Adrenal gland (tissue), 12 donors: ENCODE results near the gene TOMM40. TPM values are rescaled to one million over a fixed set of nuclear protein-coding genes. Genes with fewer than 3 reads are reported as not detected.
"Not testable (repeated sequence)": the region's sequence is repeated elsewhere in the genome, so short reads cannot be mapped to it uniquely, and the experiment has no call there.

Experiments used
- DNase-seq, 7 donors: peaks; one replicate each; pipeline ENCODE4 v3.0.0-alpha.2; 2019 to 2020
- H3K27ac ChIP-seq, 5 donors: fragments of 200-600 bp; sonication (generic) in 4 of 5; 1 replicate in 3 of 5; 2 replicates in 2 of 5; pipeline versions ENCODE4 v1.5.1 to v1.8.0; 2016 to 2020; ENCODE audit warnings: mild to moderate bottlenecking in 1 of 5
- H3K27me3 ChIP-seq: fragments of 200-600 bp; 2 replicates; pipeline ENCODE4 v1.8.0; 2021
- H3K36me3 ChIP-seq, 2 donors: fragments of 200-600 bp; replicated peaks in 1 of 2; 1 replicate in 1 of 2; 2 replicates in 1 of 2; pipeline versions ENCODE4 v1.5.1 to v1.8.0; 2018 to 2022
- H3K4me1 ChIP-seq, 2 donors: fragments of 200-600 bp; replicated peaks in 1 of 2; 1 replicate in 1 of 2; 2 replicates in 1 of 2; pipeline versions ENCODE4 v1.5.1 to v1.8.0; 2018 to 2021
- H3K4me3 ChIP-seq, 4 donors: fragments of 200-600 bp; sonication (generic) in 3 of 4; one replicate each; pipeline ENCODE4 v1.5.1; 2016 to 2018
- H3K9me3 ChIP-seq, 3 donors: fragments of 200-600 bp; sonication (generic) in 1 of 3; replicated peaks in 1 of 3; 1 replicate in 2 of 3; 2 replicates in 1 of 3; pipeline versions ENCODE4 v1.5.1 to v1.8.0; 2016 to 2021
- POLR2A ChIP-seq, 2 donors: fragments of 450-650 bp; IDR thresholded peaks; one replicate each; pipeline ENCODE4 v1.6.1; 2017; ENCODE audit warnings: antibody characterized with exemption in 2 of 2, mild to moderate bottlenecking in 2 of 2, moderate library complexity in 1 of 2
- WGBS, 4 donors: extraction: QIAGEN DNeasy Blood & Tissue Kit in 2 of 4; methylation state at CpG; one replicate each; pipeline versions ENCODE4 v1.1.5 to v1.1.7; 2013 to 2017; 5-methylcytosine and 5-hydroxymethylcytosine counted together
- intact Hi-C, 2 donors: fragments of 100-400 bp; cut with DNase I; formaldehyde crosslinking; loops; one replicate each; pipeline versions ENCODE4 v1.14.1 to v1.15.0; 2022 to 2023
- polyA plus RNA-seq, 3 donors: library from polyadenylated mRNA; stranded (reverse); fragments of 200-250 nt in 2 of 3; fragments of 350-450 nt in 1 of 3; fragmentation: Illumina TruSeq in 1 of 3; extraction: RNeasy Lipid Tissue Mini Kit (QIAGEN cat#74804) in 1 of 3; gene quantifications; one replicate each; pipeline ENCODE4 v1.2.3, GENCODE V29; 2013 to 2014
- total RNA-seq, 9 donors: library from RNA; depleted of rRNA in 4 of 9; stranded (reverse); fragments of >200 nt in 4 of 9; fragments of 120-200 nt in 1 of 9; fragmentation: NEBNext Ultra II Directional in 1 of 9; extraction: Animal tissue kit (Norgen Biotek cat#: 25700) in 1 of 9; gene quantifications; one replicate each; pipeline versions ENCODE4 v1.1.0 to v1.2.4, GENCODE V29; 2013 to 2023
- TF ChIP-seq, protein P1 (sequence below), 6 experiments: fragments of 450-650 bp in 4 of 6; fragments of 200-600 bp in 2 of 6; sonication (generic) in 1 of 6; IDR thresholded peaks; 1 replicate in 5 of 6; 2 replicates in 1 of 6; pipeline versions ENCODE4 v1.5.1 to v1.8.0; 2016 to 2021; ENCODE audit warnings: antibody characterized with exemption in 6 of 6, mild to moderate bottlenecking in 2 of 6, moderate library complexity in 1 of 6
- donor health status: healthy with polysubstance abuse.
- donor health status: Bipolar disorder and iron deficiency.
- donor health status: DM: yes; HTN: yes; CAD: no.
- donor health status: DM: no; HTN: no; CAD: no.
- donor health status: DM: no; HTN: no; CAD: no.
- donor health status: DM: yes; HTN: yes; CAD: no.

Gene TOMM40
- total and polyA plus RNA-seq, 12 donors = 53.1 to 248 (median 68.8) TPM

DNA sequence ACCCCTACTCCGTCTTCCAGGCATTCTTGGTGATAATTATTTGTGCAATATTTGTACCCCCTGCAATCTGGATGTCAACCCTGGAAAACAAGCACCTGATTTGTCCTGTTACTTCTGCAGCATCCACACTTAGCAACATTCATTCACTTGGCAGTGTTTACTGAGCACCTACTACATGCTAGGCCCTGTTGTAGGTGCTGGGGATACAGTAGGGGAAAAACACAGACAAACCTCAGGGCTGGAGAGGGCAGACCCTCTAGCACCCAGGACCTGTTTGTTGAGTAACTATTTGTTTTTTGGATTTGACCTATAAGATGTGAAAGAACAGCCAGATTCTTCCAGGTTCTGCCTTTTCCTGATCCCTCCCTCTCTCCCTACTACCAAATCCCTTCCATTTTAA lies 35.4 kb upstream of the TOMM40 start:
- Histone ChIP-seq H3K27me3 (no peaks in the 10 kb centered on the region), H3K4me1 (peaks cover 3 to 20% of the 10 kb centered on the region in 2 donors), H3K9me3 (no peaks in the 10 kb centered on the region), H3K4me3 (no peak overlapping the region), H3K36me3 (peaks cover 0 to 10% of the 10 kb centered on the region in 2 donors), H3K27ac (peak overlapping the region in 1 of 5 donors; percentile 86)
- DNase-seq = no peak
- 79 to 93% (median 89%) methylated on average over 1 of the region's 1 CpG for WGBS, 4 donors
- intact Hi-C loops = no loop called here
- TF ChIP-seq, protein P1, sequence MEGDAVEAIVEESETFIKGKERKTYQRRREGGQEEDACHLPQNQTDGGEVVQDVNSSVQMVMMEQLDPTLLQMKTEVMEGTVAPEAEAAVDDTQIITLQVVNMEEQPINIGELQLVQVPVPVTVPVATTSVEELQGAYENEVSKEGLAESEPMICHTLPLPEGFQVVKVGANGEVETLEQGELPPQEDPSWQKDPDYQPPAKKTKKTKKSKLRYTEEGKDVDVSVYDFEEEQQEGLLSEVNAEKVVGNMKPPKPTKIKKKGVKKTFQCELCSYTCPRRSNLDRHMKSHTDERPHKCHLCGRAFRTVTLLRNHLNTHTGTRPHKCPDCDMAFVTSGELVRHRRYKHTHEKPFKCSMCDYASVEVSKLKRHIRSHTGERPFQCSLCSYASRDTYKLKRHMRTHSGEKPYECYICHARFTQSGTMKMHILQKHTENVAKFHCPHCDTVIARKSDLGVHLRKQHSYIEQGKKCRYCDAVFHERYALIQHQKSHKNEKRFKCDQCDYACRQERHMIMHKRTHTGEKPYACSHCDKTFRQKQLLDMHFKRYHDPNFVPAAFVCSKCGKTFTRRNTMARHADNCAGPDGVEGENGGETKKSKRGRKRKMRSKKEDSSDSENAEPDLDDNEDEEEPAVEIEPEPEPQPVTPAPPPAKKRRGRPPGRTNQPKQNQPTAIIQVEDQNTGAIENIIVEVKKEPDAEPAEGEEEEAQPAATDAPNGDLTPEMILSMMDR (IDR thresholded peaks at IDR 0.05) = no peak
- TF ChIP-seq POLR2A (IDR thresholded peaks at IDR 0.05) = no peak

DNA sequence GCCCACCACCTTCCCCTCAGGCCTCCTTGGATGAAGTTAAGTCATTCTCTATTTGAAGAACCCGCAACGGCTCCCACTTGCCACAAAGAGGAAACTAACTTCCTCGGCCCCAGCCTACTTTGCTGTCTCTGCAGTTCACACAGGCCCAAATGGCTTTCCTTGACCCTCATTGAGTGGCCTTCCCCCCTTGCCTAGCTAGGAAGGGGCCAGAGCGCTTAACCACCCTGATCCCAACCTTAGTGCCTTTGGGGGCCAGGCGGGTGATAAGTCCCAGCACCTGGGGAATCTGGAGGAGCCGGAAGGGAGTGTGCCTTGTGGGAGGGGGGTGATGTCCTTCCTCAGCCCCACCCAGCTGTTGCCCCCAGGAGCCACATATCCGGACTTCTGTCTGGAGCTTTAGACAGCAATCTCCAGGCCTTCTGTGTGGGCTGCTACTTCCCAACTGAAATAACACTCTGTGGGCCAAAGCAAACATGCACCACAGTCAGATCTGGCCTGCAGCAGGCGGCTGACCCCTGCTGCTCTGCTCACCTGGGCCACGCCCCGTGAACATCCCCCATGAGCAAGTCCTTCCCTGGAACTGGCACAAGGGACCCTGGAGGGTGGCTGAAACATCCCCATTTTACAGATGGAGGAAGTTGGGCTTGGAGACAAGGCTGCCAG lies 34.5 kb upstream of the TOMM40 start:
- peak in 1 of 7 donors; percentile 36 for DNase-seq
- TF ChIP-seq, protein P1 (IDR thresholded peaks at IDR 0.05) = no peak
- no peak for TF ChIP-seq POLR2A (IDR thresholded peaks at IDR 0.05)
- WGBS, 4 donors = 45 to 56% (median 55%) methylated on average over 7 to 10 of the region's 10 CpGs
- Histone ChIP-seq H3K36me3 (peaks cover 0 to 14% of the 10 kb centered on the region in 2 donors), H3K27ac (peak overlapping the region in 2 of 5 donors; percentile 63 to 86), H3K4me1 (peaks cover 0 to 16% of the 10 kb centered on the region in 2 donors), H3K27me3 (no peaks in the 10 kb centered on the region), H3K4me3 (no peak overlapping the region), H3K9me3 (no peaks in the 10 kb centered on the region)
- intact Hi-C loops = no loop called here

DNA sequence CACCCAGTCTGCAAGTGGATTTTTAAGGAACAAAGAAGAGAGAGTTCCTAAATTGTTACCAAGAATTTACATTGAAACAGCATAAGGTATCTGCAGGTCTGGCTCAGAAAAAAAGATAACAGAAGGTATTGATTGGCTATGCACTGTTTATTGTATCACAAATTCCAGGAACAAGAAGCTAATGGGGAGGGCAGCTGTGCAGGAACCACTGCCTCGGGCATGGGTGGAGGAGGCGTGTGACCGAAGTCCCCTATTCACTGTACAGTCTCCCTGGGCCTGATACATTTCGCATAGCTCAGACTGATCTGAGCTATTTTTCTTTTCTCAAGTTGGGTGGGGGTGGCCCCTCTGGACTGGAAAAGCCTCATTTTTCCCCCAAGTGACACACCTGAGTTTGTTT lies 33.2 kb upstream of the TOMM40 start:
- Histone ChIP-seq H3K4me1 (peaks cover 0 to 16% of the 10 kb centered on the region in 2 donors), H3K9me3 (no peaks in the 10 kb centered on the region), H3K36me3 (peaks cover 0 to 14% of the 10 kb centered on the region in 2 donors), H3K4me3 (no peak overlapping the region), H3K27me3 (no peaks in the 10 kb centered on the region), H3K27ac (no peak overlapping the region)
- intact Hi-C loops = no loop called here
- no peak for DNase-seq
- TF ChIP-seq POLR2A (IDR thresholded peaks at IDR 0.05) = no peak
- TF ChIP-seq, protein P1 (IDR thresholded peaks at IDR 0.05) = no peak
- WGBS, 4 donors = 86 to 91% (median 89%) methylated on average over 4 of the region's 4 CpGs

DNA sequence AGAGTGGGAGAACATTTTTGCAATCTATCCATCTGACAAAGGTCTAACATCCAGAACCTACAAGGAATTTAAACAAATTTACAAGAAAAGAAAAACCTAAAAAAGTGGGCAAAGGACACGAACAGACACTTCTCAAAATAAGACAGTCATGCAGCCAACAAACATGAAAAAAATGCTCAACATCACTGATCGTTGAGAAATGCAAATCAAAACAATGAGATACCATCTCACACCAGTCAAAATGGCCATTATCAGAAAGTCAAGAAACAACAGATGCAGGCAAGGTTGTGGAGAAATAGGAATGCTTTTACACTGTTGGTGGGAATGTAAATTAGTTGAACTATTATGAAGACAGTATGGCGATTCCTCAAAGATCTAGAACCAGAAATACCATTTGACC lies 29.5 kb upstream of the TOMM40 start:
- peaks cover 0 to 30% of the 10 kb centered on the region in 2 donors for H3K36me3 ChIP-seq
- H3K9me3 ChIP-seq, intact Hi-C loops, H3K4me1 ChIP-seq, DNase-seq, H3K27me3 ChIP-seq, H3K4me3 ChIP-seq, H3K27ac ChIP-seq: not testable (repeated sequence)
- WGBS, 4 donors = 76 to 84% (median 81%) methylated on average over 3 of the region's 3 CpGs

DNA sequence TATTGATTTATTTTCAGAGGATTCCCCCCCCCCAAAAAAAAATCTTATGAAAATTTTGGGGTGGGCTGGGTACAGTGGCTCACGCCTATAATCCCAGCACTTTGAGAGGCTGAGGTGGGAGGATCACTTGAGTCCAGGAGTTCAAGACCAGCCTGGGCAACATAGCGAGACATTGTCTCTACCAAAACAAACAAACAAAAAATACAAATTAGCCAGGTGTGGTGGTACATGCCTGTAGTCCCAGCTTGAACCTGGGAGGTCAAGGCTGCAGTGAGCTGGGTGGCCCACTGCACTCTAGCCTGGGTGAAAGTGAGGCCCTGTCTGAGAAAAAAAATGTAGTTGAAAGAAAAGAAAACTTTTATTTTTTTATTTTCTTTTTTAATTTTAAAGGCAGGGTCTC lies 27.1 kb upstream of the TOMM40 start:
- H3K4me3 ChIP-seq = no peak overlapping the region
- H3K4me1 ChIP-seq = peaks cover 0 to 6% of the 10 kb centered on the region in 2 donors
- TF ChIP-seq POLR2A (IDR thresholded peaks at IDR 0.05) = no peak
- TF ChIP-seq, protein P1 (IDR thresholded peaks at IDR 0.05) = no peak
- H3K36me3 ChIP-seq = peaks cover 0 to 38% of the 10 kb centered on the region in 2 donors
- H3K9me3 ChIP-seq = no peaks in the 10 kb centered on the region
- intact Hi-C loops = no loop called here
- DNase-seq = no peak
- H3K27me3 ChIP-seq = no peaks in the 10 kb centered on the region
- 92 to 95% (median 93%) methylated on average over 2 of the region's 2 CpGs for WGBS, 4 donors
- H3K27ac ChIP-seq = no peak overlapping the region
